B cell (primary cell): ENCODE results near the gene HOXA11. TPM values are rescaled to one million over a fixed set of nuclear protein-coding genes. Genes with fewer than 3 reads are reported as not detected.

ENCODE experiments used
- ATAC-seq: fragments of 200-7000 bp; cut with Tn5 transposase; one replicate; pipeline ENCODE4 v1.10.0; 2021; ENCODE audit warnings: low read depth, mild to moderate bottlenecking, moderate number of reproducible peaks, moderate library complexity
- CTCF ChIA-PET: fragments of 350-600 bp; sonication (Branson Sonifier 250); formaldehyde crosslinking; loops from one replicate; lab custom pipeline; 2021; ENCODE audit warnings: antibody characterized with exemption, inconsistent platforms; lab: Charles Lee
- POLR2A ChIA-PET: fragments of 350-600 bp; sonication (Branson Sonifier 250); formaldehyde crosslinking; loops from one replicate; lab custom pipeline; 2021; ENCODE audit warnings: antibody characterized with exemption; lab: Charles Lee
- DNase-seq: peaks from one replicate; pipeline ENCODE4 v3.0.0; 2013
- H2AFZ ChIP-seq: 2 replicates; pipeline ENCODE4 v1.6.1; 2012; ENCODE audit warnings: mild to moderate bottlenecking, low read depth, low read length; ENCODE audit not compliant: insufficient read depth, poor library complexity, severe bottlenecking
- H3K27ac ChIP-seq, 2 donors: 1 replicate in 1 of 2; 2 replicates in 1 of 2; pipeline ENCODE4 v1.5.1; 2012 to 2013; ENCODE audit warnings: low read length in 2 of 2, mild to moderate bottlenecking in 2 of 2, moderate library complexity in 1 of 2
- H3K27me3 ChIP-seq, 4 experiments: fragments of 200-600 bp in 1 of 4; sonication (generic) in 1 of 4; replicated peaks in 1 of 4; 1 replicate in 2 of 4; 2 replicates in 2 of 4; pipeline versions ENCODE4 v1.6.1 to v1.7.0; 2013 to 2016; ENCODE audit warnings: low read length in 3 of 4, mild to moderate bottlenecking in 2 of 4, mixed read lengths in 1 of 4, moderate library complexity in 1 of 4; ENCODE audit not compliant: insufficient read depth in 4 of 4, control insufficient read depth in 3 of 4; ENCODE audit errors: control extremely low read depth in 1 of 4
- H3K36me3 ChIP-seq, 2 experiments: replicated peaks in 1 of 2; 1 replicate in 1 of 2; 2 replicates in 1 of 2; pipeline versions ENCODE4 v1.6.1 to v1.7.1; 2013; ENCODE audit warnings: low read length in 1 of 2; ENCODE audit not compliant: insufficient read depth in 2 of 2, control insufficient read depth in 1 of 2; ENCODE audit errors: control extremely low read depth in 1 of 2, extremely low read depth in 1 of 2
- H3K4me1 ChIP-seq, 2 donors: fragments of 200-600 bp in 1 of 2; sonication (generic) in 1 of 2; 1 replicate in 1 of 2; 2 replicates in 1 of 2; pipeline versions ENCODE4 v1.5.1 to v1.6.1; 2013 to 2017; ENCODE audit warnings: low read length in 2 of 2; ENCODE audit not compliant: control insufficient read depth in 2 of 2, insufficient read depth in 2 of 2
- H3K4me2 ChIP-seq: replicated peaks from 2 replicates; pipeline ENCODE3; 2012; ENCODE audit warnings: mild to moderate bottlenecking, low read depth, low read length; ENCODE audit not compliant: poor library complexity, severe bottlenecking
- H3K4me3 ChIP-seq, 5 experiments: fragments of 200-600 bp in 1 of 5; sonication (generic) in 1 of 5; 1 replicate in 3 of 5; 2 replicates in 2 of 5; pipeline versions ENCODE4 v1.5.1 to v1.7.0; 2011 to 2016; ENCODE audit warnings: low read length in 4 of 5, mild to moderate bottlenecking in 4 of 5, low read depth in 2 of 5, control low read depth in 1 of 5, moderate library complexity in 1 of 5; ENCODE audit not compliant: insufficient read depth in 1 of 5; ENCODE audit errors: control extremely low read depth in 1 of 5, extremely low read depth in 1 of 5
- H3K79me2 ChIP-seq: fragments of 200-600 bp; sonication (generic); one replicate; pipeline ENCODE4 v1.6.0; 2016; ENCODE audit warnings: low read length; ENCODE audit not compliant: control insufficient read depth, insufficient read depth
- H3K9ac ChIP-seq: fragments of 200-600 bp; sonication (generic); 2 replicates; pipeline ENCODE4 v1.6.1; 2017; ENCODE audit warnings: mild to moderate bottlenecking, low read length, moderate library complexity
- H3K9me3 ChIP-seq, 3 donors: one replicate each; pipeline versions ENCODE4 v1.6.1 to v1.7.1; 2013; ENCODE audit warnings: low read length in 2 of 3; ENCODE audit not compliant: control insufficient read depth in 2 of 3, insufficient read depth in 1 of 3; ENCODE audit errors: control extremely low read depth in 1 of 3
- H4K20me1 ChIP-seq: 2 replicates; pipeline ENCODE4 v1.6.0; 2012; ENCODE audit warnings: mild to moderate bottlenecking, low read length; ENCODE audit not compliant: insufficient read depth, control insufficient read depth, poor library complexity, severe bottlenecking
- H3K27ac Mint-ChIP-seq: one replicate; pipeline ENCODE4 v1.8.0; 2021; ENCODE audit warnings: mixed read lengths
- H3K27me3 Mint-ChIP-seq: one replicate; pipeline ENCODE4 v1.8.0; 2021; ENCODE audit warnings: mixed read lengths
- H3K4me1 Mint-ChIP-seq: one replicate; pipeline ENCODE4 v1.8.0; 2021; ENCODE audit warnings: mixed read lengths
- H3K4me3 Mint-ChIP-seq: one replicate; pipeline ENCODE4 v1.8.0; 2021; ENCODE audit warnings: mixed read lengths
- H3K9me3 Mint-ChIP-seq: one replicate; pipeline ENCODE4 v1.8.0; 2022; ENCODE audit warnings: mixed read lengths; ENCODE audit not compliant: insufficient read depth
- EZH2 ChIP-seq: IDR thresholded peaks from 2 replicates; pipeline ENCODE4 v1.6.1; 2012; ENCODE audit warnings: borderline replicate concordance, low read depth, mild to moderate bottlenecking, moderate library complexity, low read length; ENCODE audit not compliant: insufficient read depth, poor library complexity, severe bottlenecking
- WGBS: methylation state at CpG from one replicate; pipeline ENCODE4 v1.1.5; 2013; ENCODE audit warnings: missing lambda C conversion rate; ENCODE audit not compliant: insufficient coverage; 5-methylcytosine and 5-hydroxymethylcytosine counted together
- intact Hi-C: fragments of 100-400 bp; cut with micrococcal nuclease; formaldehyde crosslinking; loops from one replicate; pipeline ENCODE4 v1.10.0; 2022
- polyA plus RNA-seq: library from polyadenylated mRNA; depleted of rRNA; stranded (reverse); fragments of >200 nt; gene quantifications from 2 replicates; pipeline ENCODE4 v1.2.3, GENCODE V29; 2012
- total RNA-seq, 2 donors: library from RNA; stranded (reverse); fragments of 120-200 nt in 1 of 2; gene quantifications; 1 replicate in 1 of 2; 2 replicates in 1 of 2; pipeline versions ENCODE4 v1.2.3 to v1.2.4, GENCODE V29; 2013 to 2022
- TF ChIP-seq, protein P1 (sequence below): fragments of 200-600 bp; IDR thresholded peaks from one replicate; pipeline ENCODE4 v1.8.0; 2022; ENCODE audit warnings: antibody characterized with exemption, mild to moderate bottlenecking

Gene HOXA11
- total and polyA plus RNA-seq, 2 donors (not counting 1 experiment from before 2014, with no cell fraction given) = not detected

DNA sequence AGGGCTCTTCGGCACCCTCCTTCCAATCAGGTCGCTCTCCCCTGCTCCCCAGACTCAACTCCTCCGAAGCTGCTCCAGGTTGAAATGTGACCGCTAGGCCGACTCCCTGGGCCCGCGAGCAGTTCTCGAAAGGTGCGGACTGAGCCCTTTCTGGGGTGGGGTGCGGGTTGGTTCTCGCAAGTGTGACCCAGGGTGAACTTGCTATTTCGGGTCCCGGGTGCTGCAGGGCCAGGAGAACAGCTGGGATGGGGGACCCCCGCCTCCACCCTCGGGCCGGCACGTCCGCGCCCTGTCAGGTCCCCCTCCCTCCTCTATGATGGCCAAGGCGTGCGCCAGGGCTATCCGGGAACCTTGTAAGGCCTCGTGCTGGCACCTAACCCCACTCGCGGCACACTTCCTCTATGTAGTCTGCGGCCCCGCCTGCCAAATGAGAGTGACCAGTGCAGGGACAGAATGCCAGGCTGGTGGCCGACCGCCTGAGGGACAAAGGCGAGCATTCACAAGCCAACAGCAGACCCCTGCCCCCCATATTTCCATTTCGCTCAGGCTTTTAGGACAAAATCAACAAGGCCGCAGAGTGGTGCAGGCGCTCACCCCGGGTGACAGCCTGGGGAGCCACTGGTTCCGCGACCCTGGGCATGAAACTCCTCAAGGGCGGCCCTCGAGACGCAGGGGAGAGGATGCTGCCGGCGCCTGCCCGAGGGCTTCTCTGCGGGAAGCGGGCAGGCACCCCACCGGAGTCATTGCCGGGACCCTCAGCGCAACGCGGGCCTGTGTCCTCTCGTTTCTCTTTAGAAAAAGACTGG lies 28.6 kb upstream of the HOXA11 start:
- ChIA-PET POLR2A (no interaction called here), CTCF (interaction anchor here (1.2 kb wide), 1 partner anchor 18 kb away, joined by 4 read pairs; no protein-coding TSS in a partner anchor)
- H3K9me3 ChIP-seq = peaks cover 0 to 22% (median 0%) of the 10 kb centered on the region in 3 donors
- Mint-ChIP-seq H3K27me3 (peaks cover 77% of the 10 kb centered on the region), H3K27ac (no peak overlapping the region), H3K9me3 (no peaks in the 10 kb centered on the region), H3K4me1 (peaks cover 17% of the 10 kb centered on the region), H3K4me3 (no peak overlapping the region)
- DNase-seq (peak; percentile 18), ATAC-seq (no peak)
- no peaks in the 10 kb centered on the region for H4K20me1 ChIP-seq
- TF ChIP-seq, protein P1, sequence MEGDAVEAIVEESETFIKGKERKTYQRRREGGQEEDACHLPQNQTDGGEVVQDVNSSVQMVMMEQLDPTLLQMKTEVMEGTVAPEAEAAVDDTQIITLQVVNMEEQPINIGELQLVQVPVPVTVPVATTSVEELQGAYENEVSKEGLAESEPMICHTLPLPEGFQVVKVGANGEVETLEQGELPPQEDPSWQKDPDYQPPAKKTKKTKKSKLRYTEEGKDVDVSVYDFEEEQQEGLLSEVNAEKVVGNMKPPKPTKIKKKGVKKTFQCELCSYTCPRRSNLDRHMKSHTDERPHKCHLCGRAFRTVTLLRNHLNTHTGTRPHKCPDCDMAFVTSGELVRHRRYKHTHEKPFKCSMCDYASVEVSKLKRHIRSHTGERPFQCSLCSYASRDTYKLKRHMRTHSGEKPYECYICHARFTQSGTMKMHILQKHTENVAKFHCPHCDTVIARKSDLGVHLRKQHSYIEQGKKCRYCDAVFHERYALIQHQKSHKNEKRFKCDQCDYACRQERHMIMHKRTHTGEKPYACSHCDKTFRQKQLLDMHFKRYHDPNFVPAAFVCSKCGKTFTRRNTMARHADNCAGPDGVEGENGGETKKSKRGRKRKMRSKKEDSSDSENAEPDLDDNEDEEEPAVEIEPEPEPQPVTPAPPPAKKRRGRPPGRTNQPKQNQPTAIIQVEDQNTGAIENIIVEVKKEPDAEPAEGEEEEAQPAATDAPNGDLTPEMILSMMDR = no peak
- no peak for TF ChIP-seq EZH2
- H3K4me2 ChIP-seq = peak overlapping the region; percentile 11
- H3K27ac ChIP-seq = no peak overlapping the region
- H3K36me3 ChIP-seq = no peaks in the 10 kb centered on the region
- H3K4me1 ChIP-seq = peaks cover 17 to 22% of the 10 kb centered on the region in 2 donors
- no peaks in the 10 kb centered on the region for H3K79me2 ChIP-seq
- intact Hi-C loops = loop anchor here (5.0 kb wide), 2 partner anchors 364 to 559 kb away; no protein-coding TSS in a partner anchor
- no peak overlapping the region for H3K4me3 ChIP-seq
- 39% methylated on average over 44 of the region's 50 CpGs for WGBS
- H3K27me3 ChIP-seq = peaks cover 0 to 88% (median 54%) of the 10 kb centered on the region in 4 experiments
- no peak overlapping the region for H2AFZ ChIP-seq
- H3K9ac ChIP-seq = no peak overlapping the region
